Right atrium auricular region (tissue), 2 donors: Measurements from ENCODE around the gene HEATR1. TPM values are rescaled to one million over a fixed set of nuclear protein-coding genes. Genes with fewer than 3 reads are reported as not detected.

Source experiments
- DNase-seq: peaks from one replicate; pipeline ENCODE4 v3.0.0-alpha.2; 2019; ENCODE audit warnings: low spot score
- H3K27ac ChIP-seq, 2 donors: fragments of 200-600 bp; sonication (generic); 1 replicate in 1 of 2; 2 replicates in 1 of 2; pipeline ENCODE4 v1.5.1; 2016 to 2019
- H3K27me3 ChIP-seq, 2 donors: fragments of 200-600 bp; sonication (generic); one replicate each; pipeline versions ENCODE4 v1.5.1 to v1.6.0; 2017 to 2019
- H3K36me3 ChIP-seq: fragments of 200-600 bp; sonication (generic); one replicate; pipeline ENCODE4 v1.5.1; 2016
- H3K4me1 ChIP-seq, 2 donors: fragments of 200-600 bp; sonication (generic); one replicate each; pipeline versions ENCODE4 v1.5.1 to v1.6.0; 2017 to 2019
- H3K4me3 ChIP-seq, 2 donors: fragments of 200-600 bp; sonication (generic); 1 replicate in 1 of 2; 2 replicates in 1 of 2; pipeline ENCODE4 v1.5.1; 2017 to 2019; ENCODE audit warnings: mild to moderate bottlenecking in 1 of 2, moderate library complexity in 1 of 2
- H3K9me3 ChIP-seq, 2 donors: fragments of 200-600 bp; sonication (generic); one replicate each; pipeline ENCODE4 v1.5.1; 2019
- total RNA-seq, 2 donors: library from RNA; depleted of rRNA; stranded (reverse); fragments of >200 nt; gene quantifications; one replicate each; pipeline ENCODE4 v1.1.0, GENCODE V29; 2016
- TF ChIP-seq, protein P1 (sequence below), 2 donors: fragments of 200-600 bp; sonication (generic); IDR thresholded peaks; one replicate each; pipeline ENCODE4 v1.5.1; 2019; ENCODE audit warnings: antibody characterized with exemption in 2 of 2

HEATR1 gene
- total RNA-seq, 2 donors from 2014 or later: 7.1 to 8.6 TPM

DNA sequence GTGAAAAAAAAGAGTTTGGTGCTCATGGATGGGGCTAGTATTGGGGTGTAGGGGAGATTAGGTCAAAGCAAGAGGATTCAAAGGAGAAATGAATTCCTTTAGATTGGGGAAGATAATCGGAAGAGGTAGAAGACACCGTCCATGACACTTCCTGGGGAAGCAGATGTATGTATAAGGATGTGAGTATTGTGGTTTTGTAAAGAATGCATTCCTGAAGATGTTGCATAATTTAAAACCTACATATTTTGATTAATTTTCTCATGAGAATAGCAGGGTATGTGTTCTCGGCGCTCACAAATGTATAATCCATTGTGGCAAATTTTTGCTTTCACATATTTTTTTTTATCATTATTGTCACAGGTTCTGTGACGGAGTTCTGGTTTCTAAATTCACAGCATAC lies 86.0 kb downstream of the HEATR1 start:
- H3K27ac ChIP-seq: no peak overlapping the region
- DNase-seq: no peak
- TF ChIP-seq, protein P1, sequence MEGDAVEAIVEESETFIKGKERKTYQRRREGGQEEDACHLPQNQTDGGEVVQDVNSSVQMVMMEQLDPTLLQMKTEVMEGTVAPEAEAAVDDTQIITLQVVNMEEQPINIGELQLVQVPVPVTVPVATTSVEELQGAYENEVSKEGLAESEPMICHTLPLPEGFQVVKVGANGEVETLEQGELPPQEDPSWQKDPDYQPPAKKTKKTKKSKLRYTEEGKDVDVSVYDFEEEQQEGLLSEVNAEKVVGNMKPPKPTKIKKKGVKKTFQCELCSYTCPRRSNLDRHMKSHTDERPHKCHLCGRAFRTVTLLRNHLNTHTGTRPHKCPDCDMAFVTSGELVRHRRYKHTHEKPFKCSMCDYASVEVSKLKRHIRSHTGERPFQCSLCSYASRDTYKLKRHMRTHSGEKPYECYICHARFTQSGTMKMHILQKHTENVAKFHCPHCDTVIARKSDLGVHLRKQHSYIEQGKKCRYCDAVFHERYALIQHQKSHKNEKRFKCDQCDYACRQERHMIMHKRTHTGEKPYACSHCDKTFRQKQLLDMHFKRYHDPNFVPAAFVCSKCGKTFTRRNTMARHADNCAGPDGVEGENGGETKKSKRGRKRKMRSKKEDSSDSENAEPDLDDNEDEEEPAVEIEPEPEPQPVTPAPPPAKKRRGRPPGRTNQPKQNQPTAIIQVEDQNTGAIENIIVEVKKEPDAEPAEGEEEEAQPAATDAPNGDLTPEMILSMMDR (IDR thresholded peaks at IDR 0.05): no peak
- H3K4me3 ChIP-seq: no peak overlapping the region
- H3K36me3 ChIP-seq: no peaks in the 10 kb centered on the region
- peaks cover 0 to 6% of the 10 kb centered on the region in 2 donors for H3K4me1 ChIP-seq
- no peaks in the 10 kb centered on the region for H3K9me3 ChIP-seq
- H3K27me3 ChIP-seq: no peaks in the 10 kb centered on the region

DNA sequence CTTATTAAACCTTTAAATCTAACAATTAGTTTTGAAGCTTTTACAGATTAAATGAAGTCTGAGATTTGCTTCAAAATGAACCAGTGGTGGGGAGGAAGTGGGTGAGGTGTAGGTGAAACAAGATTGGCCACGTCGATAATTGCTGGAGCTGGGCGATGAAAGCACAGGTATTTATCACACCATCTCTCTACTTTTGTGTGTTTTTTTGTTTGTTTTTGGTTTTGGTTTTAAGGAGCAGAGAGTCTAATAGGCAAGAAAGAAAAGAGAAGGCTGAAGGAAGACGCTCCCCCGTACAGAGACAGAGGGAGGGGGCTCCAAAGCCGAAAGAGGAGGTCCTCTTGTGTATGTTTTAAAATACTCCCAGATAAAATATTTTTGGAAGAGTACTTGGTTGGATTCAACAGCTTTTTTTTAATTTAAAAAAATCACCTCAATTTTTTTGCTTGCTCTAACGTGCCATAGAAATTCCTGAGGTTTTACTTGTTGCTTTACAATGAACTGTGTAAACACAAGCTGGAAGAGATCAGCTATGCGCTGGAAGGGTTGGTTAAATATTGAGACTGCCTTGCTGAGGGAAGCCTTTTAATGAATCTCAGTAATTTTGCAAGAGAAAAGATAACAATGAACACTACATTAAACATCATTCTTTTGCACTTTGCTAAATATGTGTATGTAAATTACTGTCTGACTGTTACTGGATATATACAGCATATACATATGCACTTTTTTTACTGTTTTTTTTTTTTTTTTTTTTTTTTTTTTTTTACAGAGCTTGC lies 87.2 kb downstream of the HEATR1 start:
- no peak overlapping the region for H3K4me3 ChIP-seq
- DNase-seq: no peak
- H3K36me3 ChIP-seq: no peaks in the 10 kb centered on the region
- H3K9me3 ChIP-seq: no peaks in the 10 kb centered on the region
- H3K4me1 ChIP-seq: no peaks in the 10 kb centered on the region
- TF ChIP-seq, protein P1 (IDR thresholded peaks at IDR 0.05): no peak
- H3K27me3 ChIP-seq: no peaks in the 10 kb centered on the region
- no peak overlapping the region for H3K27ac ChIP-seq

DNA sequence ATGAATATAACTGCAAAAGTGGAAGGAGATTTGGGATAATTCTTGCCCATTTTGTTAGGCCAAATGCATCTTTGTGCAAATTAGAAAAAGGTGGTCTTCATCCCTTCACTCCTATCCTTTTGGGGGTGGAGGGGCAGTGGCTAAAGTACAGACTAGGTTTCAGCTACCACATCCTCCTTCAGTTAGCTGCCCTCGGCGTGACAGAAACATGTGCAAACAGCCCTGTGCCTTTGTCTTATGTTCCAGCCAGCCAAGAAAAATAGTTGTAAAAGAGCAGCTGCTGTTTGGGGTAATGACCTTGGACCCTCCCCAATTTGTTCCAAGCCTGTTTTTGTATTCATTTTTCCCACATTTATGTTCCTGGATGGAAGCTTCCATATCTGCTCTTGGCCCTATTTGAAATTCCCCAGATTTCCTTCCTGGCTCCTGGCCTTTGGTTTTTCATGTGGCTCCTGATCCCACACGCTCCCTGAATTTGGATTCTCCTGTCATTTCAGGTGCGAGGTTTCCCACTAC lies 88.8 kb downstream of the HEATR1 start:
- TF ChIP-seq, protein P1 (IDR thresholded peaks at IDR 0.05): no peak
- Histone ChIP-seq H3K27ac (no peak overlapping the region), H3K4me1 (no peaks in the 10 kb centered on the region), H3K4me3 (no peak overlapping the region), H3K27me3 (no peaks in the 10 kb centered on the region), H3K36me3 (no peaks in the 10 kb centered on the region), H3K9me3 (no peaks in the 10 kb centered on the region)
- no peak for DNase-seq

DNA sequence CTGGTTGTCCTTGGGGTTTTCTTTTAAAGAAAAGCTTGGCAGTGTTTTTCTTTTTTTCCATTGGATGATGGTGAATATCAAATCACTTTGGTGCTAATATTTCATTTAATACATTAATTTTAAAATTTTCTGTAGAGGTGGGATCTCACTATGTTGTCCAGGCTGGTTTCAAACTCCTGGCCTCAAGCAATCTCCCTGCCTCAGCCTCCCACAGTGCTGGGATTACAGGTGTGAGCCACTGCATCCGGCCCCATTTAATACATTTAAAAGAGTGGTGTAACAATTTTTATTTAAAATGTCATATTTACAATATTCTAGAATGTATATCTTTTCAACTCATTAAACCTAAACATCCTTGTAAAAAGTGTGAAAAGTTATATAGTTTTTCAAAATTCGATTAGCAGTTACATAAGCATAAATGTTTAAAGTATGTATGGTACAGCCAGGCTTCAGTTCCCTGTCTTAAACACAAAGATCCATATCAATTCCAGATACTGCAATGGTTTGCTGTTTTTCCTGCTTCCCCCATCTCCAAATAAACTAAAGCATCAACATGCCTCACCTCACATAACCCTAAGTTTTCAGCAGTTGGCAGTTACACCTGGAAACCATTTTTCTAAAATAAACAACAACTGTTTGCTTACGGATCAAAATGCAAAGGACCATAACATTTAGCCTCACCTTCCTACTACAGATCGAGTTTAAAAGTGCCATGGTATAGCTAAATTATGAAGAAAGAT lies 89.4 kb downstream of the HEATR1 start:
- Histone ChIP-seq H3K4me1 (no peaks in the 10 kb centered on the region), H3K36me3 (no peaks in the 10 kb centered on the region), H3K27me3 (no peaks in the 10 kb centered on the region), H3K9me3 (no peaks in the 10 kb centered on the region), H3K27ac (no peak overlapping the region), H3K4me3 (no peak overlapping the region)
- DNase-seq: no peak
- TF ChIP-seq, protein P1 (IDR thresholded peaks at IDR 0.05): no peak

DNA sequence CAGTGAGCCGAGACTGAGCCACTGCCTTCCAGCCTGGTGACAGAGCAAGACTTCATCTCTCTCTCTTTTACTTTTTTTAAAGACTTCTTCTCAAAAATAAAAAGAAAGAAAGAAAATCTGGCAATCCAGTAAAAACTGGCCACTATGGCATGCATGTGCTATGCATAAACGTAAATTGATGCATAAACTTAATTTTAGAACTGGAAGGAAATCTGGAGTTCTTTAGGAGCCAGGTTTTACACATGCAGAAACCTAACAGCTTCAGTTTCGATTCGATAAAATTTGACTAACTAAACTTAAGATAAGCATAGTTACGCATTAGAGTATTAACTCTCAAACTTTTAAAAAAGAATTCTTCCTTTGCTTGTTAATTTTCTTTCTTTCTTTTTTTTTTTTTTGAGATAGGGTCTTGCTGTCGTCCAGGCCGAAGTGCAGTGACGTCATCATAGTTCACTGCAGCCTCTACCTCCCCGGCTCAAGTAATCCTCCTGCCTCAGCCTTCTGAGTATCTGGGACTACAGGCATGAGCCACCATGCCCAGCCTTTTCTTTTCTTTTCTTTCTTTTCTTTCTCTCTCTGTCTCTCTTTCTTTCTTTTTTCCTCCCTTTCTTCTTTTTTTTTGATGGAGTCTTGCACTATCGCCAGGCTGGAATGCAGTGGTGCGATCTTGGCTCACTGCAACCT lies 92.4 kb downstream of the HEATR1 start:
- DNase-seq: no peak

More for the DNA sequence above, 92.4 kb downstream of the HEATR1 start:
- Histone ChIP-seq H3K4me1 (no peaks in the 10 kb centered on the region), H3K9me3 (no peaks in the 10 kb centered on the region), H3K27ac (no peak overlapping the region), H3K4me3 (no peak overlapping the region), H3K36me3 (no peaks in the 10 kb centered on the region), H3K27me3 (no peaks in the 10 kb centered on the region)
- TF ChIP-seq, protein P1 (IDR thresholded peaks at IDR 0.05): no peak
